ENCODE results near the gene TRAK2.
"Not testable (repeated sequence)": the region's sequence is repeated elsewhere in the genome, so short reads cannot be mapped to it uniquely, and the experiment has no call there.

Gene TRAK2

DNA sequence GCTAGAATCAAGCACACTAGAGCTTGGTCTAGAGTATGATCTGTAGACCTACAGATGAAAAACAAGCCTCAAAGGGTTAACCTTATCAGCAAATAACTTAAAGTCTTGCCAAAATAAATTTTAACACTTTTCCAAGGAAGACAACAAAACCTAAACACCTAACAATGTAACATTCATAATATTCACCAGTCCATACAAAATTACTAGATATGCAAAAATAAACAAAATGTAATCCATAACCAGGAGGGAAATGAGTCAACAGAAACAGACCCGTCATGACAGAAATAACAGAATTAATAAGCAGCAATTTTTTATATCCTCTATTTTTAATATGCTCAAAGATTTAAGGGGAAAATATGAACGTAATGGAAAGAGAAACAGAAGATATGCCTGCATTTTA, 36.1 kb downstream of the TRAK2 start:
- DNase-seq (ENCODE audit: low read depth), result no peak

DNA sequence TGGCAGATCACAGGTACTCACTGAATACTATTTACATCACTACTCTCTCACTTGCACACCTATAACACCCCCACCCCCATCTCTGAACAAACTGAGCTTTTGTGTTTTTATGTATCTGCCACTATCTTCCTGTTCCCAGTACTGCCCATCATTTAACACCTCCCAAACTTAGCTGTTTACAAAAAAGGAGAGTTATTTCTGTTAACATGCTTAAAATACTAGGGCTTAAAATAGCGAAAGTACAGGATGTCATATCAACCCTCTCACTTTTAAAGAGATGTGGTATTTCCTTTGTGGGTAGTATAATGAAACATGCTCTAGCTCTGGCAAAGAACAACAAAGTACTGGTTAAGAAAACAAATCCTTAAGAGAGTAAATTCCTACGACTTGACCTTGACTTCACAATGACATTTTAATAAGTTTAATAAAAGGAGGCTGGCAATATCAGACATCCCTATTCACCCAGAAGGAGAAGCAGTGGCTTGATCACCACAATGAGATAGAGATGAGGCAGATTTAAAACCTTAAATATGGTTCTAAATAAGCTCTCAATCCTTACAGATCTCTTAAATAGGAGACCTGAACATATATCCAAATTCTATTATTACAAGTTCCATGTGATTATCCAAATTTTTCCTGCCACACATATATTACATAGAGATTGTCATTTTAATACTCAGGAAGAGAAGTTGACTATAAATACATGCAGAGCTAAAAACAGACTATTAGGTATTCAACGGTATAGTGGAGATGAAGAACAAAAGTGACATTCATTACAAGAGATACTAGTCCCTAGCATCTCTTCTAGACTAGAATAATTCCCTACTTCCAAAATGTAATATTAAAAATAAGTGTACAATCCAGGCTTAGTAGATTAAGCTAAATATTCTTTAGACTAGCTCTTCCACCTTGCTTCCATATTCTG, 36.9 kb downstream of the TRAK2 start:
- peak; percentile 76 for DNase-seq (ENCODE audit: low read depth)

GRCh38 chr2:201413552-201413951, 37.7 kb downstream of the TRAK2 start:
- DNase-seq (ENCODE audit: low read depth), result no peak

DNA sequence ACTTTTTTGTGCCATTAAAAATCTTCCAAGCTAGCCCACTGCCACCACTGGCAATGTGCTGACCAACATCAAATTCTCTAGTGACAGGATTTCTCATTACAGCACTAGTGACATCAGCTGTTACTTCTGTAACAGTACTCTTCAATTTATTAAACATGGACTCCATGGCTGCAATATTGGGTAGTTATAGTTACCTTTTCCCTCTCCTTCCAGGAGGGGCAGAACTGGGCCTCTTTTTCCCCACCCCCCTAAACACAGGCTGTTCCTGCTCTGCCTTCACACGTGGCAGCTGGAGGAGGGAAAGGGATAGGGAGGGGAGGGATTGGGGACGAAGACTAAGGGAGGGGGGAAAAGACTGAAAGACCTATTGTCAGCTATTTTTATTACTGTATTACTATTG, 38.1 kb downstream of the TRAK2 start:
- no peak for DNase-seq (ENCODE audit: low read depth)

GRCh38 chr2:201411421-201411820, 39.8 kb downstream of the TRAK2 start:
- DNase-seq (ENCODE audit: low read depth), result no peak

GRCh38 chr2:201408931-201409330, 42.3 kb downstream of the TRAK2 start:
- DNase-seq (ENCODE audit: low read depth), result no peak

DNA sequence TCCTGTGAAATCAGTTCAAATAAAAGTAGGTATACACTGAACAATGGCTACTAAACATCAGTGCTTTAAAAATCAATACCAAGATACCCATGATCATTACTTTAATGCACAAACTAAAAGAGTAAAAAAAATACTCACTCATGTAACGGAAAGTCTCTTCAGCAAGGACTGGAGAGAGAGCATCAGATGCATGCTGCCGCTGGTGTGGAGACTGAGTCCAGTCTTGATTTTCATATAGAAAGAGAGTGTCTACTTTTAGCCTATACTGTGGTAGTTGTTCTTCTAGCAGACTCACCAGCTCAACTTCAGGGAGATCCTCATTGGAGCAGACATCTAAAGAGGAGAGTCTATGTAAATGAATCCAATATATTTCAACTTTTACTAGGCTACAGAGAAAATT, 44.0 kb downstream of the TRAK2 start:
- no peak for DNase-seq (ENCODE audit: low read depth)

GRCh38 chr2:201406077-201406662, 45.1 kb downstream of the TRAK2 start:
- peak; percentile 87 for DNase-seq (ENCODE audit: low read depth)

DNA sequence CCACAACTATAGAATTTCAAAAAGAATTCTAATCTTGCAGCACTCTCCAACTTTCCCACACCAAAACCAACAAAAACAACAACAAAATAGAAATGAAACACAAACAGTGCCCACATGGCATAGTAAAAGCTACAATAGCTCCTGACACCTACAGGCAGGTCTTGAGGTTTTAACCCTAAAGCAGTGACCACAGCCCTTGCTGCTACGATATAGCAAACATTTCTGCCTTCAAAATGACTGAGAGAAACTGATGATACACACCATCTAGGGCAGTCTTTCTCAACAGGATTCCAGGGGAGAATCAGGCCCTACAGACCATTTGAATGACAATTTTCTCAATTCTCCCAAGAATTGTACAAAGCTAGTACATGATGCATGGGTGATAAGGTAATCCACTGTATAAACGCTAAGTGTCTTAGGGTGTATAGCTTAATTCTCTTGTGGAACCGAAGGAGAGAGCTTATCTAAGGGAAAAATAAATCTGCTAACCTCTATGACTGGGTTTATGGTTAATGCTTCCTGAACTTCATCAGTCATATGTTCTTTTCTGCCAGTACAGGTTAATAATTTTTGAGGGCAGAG, 46.5 kb downstream of the TRAK2 start:
- DNase-seq (ENCODE audit: low read depth), result no peak

DNA sequence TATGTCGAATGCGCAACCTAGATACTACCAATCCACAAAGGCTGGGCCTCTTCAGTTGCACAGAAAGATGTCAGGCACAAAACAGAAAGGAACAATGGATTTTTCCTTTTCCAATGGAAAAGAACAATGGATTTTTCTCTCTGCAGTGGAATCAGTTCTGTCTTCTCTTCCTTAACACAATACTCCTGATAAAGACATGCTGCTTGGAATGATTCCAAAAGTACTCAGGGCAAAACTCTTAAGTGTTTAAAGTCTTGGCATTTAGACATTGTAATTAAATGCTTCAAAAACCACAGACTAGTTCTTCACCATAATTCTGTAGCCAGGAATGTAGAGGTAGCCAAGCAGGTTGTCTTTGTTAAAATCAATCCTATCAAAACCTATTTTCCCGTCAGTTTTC, 47.4 kb downstream of the TRAK2 start:
- peak; percentile 57 for DNase-seq (ENCODE audit: low read depth)

- peak; percentile 71 for DNase-seq (ENCODE audit: low read depth)
Measured at GRCh38 chr2:201402651-201403562, 48.4 kb downstream of the TRAK2 start.

GRCh38 chr2:201401815-201402214, 49.4 kb downstream of the TRAK2 start:
- DNase-seq (ENCODE audit: low read depth), result no peak

DNA sequence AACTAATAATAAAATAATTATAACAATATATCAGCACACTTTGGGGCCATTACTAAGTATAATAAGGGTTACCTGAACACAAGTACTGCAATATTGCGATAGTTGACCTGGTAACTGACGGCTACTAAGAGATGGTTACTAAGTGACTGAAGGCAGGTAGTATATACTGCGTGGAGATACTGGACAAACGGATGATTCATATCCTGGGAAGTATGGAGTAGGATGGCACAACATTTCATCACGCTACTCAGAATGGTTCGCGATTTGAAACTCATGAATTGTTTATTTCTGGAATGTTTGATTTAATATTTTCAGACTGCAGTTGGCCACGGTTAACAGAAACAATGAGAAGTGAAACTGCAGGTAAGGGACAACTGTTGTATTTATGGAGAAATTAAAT, 54.7 kb downstream of the TRAK2 start:
- DNase-seq (ENCODE audit: low read depth), result peak; percentile 86

DNA sequence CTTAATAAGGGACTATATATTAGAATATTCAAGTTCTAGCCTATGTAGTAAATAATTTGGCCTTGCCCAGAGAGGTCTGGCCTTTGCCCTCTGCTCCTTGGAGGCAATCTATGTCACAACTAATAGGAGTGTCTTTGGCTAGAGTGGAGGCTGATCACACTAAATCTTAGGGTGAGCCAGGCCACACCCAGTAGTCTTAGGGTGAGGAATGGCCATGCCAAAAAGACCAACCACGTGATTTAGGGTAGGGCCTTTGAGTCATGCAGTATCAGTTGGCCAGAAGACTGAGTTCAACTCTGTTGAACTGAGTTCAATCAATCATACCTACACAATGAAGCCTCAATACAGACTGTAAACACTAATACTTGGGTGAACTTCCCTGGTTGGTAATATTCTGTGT, 68.1 kb downstream of the TRAK2 start:
- DNase-seq (ENCODE audit: low read depth), result no peak

DNA sequence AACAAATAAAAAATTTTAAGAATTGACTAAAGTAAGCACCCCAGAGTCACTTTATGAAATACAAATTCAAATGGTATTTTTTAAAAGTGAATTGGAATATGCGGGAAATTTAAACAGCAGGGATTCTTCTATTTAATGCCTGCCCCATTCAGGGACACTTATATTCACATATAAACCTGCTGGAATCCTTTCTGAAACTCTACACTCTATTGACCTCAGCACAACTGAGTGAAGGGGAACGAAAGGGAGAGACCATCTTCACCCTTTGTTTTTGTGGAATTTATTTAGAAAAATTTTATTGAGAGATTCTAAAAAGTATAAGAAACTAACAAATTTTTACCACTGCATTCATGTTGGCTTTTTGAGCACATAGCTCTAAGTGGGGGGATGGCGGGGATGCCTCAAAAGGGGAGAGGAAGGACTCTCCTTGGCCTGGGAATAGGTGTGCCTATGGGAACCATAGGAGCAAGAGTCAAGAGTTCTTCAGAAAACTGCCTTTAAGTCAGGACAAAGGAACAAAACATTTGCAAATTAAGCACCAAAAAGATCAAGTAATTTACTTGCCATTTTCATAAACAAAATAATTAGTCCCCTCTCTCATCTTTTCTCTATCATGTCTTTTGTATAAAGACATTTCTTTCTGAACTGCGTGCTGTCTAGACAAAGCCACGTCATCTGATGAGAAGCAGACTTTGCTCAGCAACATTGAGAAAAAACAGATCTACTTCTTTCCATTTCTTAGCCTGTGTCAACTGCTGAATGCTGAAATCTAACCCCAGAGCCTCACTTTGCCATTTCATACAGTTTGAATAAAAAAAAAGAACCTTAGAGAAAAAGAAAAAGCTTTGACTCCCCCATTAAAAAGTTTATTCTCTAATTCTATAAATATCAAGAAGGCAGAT, 72.5 kb downstream of the TRAK2 start:
- DNase-seq (ENCODE audit: low read depth), result no peak

- DNase-seq (ENCODE audit: low read depth), result no peak
Measured at GRCh38 chr2:201377218-201377617, 74.0 kb downstream of the TRAK2 start.

DNA sequence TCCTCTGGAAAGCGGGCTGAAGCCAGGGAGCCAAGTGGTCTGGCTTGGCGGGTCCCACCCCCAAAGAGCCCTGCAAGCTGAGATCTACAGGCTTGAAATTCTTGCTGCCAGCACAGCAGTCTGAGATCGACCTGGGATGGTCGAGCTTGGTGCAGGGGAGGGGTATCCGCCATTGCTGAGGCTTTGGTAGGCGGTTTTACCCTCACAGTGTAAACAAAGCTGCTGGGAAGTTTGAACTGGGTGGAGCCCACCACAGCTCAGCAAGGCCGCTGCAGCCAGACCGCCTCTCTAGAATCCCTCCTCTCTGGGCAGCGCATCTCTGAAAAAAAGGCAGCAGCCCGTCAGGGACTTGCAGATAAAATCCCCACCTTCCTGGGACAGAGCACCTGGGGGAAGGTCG, 81.5 kb downstream of the TRAK2 start:
- no peak for DNase-seq (ENCODE audit: low read depth)

DNA sequence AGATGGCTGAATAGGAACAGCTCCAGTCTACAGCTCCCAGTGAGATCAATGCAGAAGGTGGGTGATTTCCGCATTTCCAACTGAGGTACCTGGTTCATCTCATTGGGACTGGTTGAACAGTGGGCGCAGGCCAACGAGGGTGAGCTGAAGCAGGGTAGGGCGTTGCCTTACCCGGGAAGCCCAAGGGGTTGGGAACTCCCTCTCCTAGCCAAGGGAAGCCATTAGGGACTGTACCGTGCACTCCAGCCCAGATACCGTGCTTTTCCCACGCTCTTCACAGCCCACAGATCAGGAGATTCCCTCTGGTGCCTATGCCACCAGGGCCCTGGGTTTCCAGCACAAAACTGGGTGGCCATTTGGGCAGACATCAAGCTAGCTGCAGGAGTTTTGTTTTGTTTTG, 81.9 kb downstream of the TRAK2 start:
- DNase-seq (ENCODE audit: low read depth), result not testable (repeated sequence)

- DNase-seq (ENCODE audit: low read depth), result peak; percentile 47
Measured at GRCh38 chr2:201366146-201366545, 85.1 kb downstream of the TRAK2 start.

DNA sequence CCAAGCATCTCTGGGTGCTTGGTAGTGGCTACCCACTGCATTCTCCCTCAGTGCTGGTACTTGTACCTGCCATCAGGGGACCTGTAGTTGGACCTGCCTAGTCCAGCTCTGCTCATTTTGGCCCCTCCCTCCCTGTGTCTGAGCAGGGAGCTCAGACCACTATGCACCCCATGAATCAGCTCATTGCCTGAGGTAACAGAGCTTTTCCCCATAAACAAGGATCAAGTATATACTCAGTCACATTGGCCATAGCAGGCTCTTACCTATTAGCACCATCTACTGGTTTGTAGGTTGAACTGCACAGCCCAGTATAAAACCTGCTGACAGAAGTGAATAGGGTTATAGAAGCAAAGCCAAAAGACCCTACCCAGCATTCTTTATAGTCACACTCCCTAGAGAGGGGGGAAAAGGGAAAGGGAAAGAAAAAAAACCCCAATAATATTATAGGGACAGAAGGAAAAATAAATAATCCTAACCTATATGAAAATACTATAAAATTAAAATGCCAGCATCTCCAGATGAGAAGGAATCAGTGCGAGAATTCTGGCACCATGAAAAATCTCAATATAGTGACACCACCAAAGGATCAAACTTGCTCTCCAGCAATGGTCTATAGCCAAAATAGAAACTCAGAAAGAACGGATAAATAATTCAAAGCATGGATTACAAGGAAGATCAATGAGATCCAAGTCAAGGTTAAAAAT, 87.2 kb downstream of the TRAK2 start:
- DNase-seq (ENCODE audit: low read depth), result peak; percentile 73

All from iris pigment epithelial cell (primary cell).